Endothelial cell of hepatic sinusoid (primary cell): ENCODE data around the gene VEZF1.

Experiments
- in situ Hi-C: cut with HindIII; loops from 2 replicates; pipeline ENCODE4 v1.10.0; 2017; ENCODE audit warnings: low sequenced_read_pairs

The VEZF1 gene

GRCh38 chr17:57953705-57954396 is 34.2 kb downstream of the VEZF1 start:
- in situ Hi-C loops: no loop called here

- in situ Hi-C loops: no loop called here
Measured at GRCh38 chr17:57953219-57953618, 34.8 kb downstream of the VEZF1 start.

- in situ Hi-C loops: no loop called here
Measured at GRCh38 chr17:57949649-57950048, 38.4 kb downstream of the VEZF1 start.

- in situ Hi-C loops: no loop called here
Measured at GRCh38 chr17:57948555-57949420, 39.3 kb downstream of the VEZF1 start.

- in situ Hi-C loops: no loop called here
Measured at GRCh38 chr17:57948169-57948554, 39.9 kb downstream of the VEZF1 start.

GRCh38 chr17:57947369-57947768 is 40.7 kb downstream of the VEZF1 start:
- in situ Hi-C loops: no loop called here

- in situ Hi-C loops: no loop called here
Measured at GRCh38 chr17:57946798-57947358, 41.2 kb downstream of the VEZF1 start.

- in situ Hi-C loops: no loop called here
Measured at GRCh38 chr17:57945996-57946797, 41.9 kb downstream of the VEZF1 start.

- in situ Hi-C loops: no loop called here
Measured at GRCh38 chr17:57944908-57945307, 43.1 kb downstream of the VEZF1 start.

- in situ Hi-C loops: no loop called here
Measured at GRCh38 chr17:57943645-57944044, 44.4 kb downstream of the VEZF1 start.

GRCh38 chr17:57943140-57943539 is 44.9 kb downstream of the VEZF1 start:
- in situ Hi-C loops: no loop called here

- in situ Hi-C loops: no loop called here
Measured at GRCh38 chr17:57941384-57942370, 46.4 kb downstream of the VEZF1 start.

- in situ Hi-C loops: no loop called here
Measured at GRCh38 chr17:57940653-57941329, 47.3 kb downstream of the VEZF1 start.

- in situ Hi-C loops: no loop called here
Measured at GRCh38 chr17:57940231-57940630, 47.8 kb downstream of the VEZF1 start.

GRCh38 chr17:57939797-57940196 is 48.3 kb downstream of the VEZF1 start:
- in situ Hi-C loops: no loop called here

GRCh38 chr17:57938061-57938502 is 50.0 kb downstream of the VEZF1 start:
- in situ Hi-C loops: no loop called here

- in situ Hi-C loops: no loop called here
Measured at GRCh38 chr17:57937492-57937891, 50.6 kb downstream of the VEZF1 start.

GRCh38 chr17:57935833-57936807 is 51.9 kb downstream of the VEZF1 start:
- in situ Hi-C loops: no loop called here
